GM23248 (cell line): ENCODE results near the gene TBC1D8.

Source experiments
- EZH2 ChIP-seq: fragments of 200-600 bp; sonication (generic); IDR thresholded peaks from 2 replicates; pipeline ENCODE4 v1.6.1; 2018; ENCODE audit warnings: antibody characterized with exemption, mild to moderate bottlenecking; ENCODE audit not compliant: insufficient read depth, poor library complexity, severe bottlenecking
- EZH2phosphoT487 ChIP-seq: fragments of 200-600 bp; sonication (generic); IDR thresholded peaks from 2 replicates; pipeline ENCODE4 v1.6.1; 2018; ENCODE audit warnings: antibody characterized with exemption, moderate library complexity, mild to moderate bottlenecking, low read depth; ENCODE audit not compliant: insufficient read depth

DNA sequence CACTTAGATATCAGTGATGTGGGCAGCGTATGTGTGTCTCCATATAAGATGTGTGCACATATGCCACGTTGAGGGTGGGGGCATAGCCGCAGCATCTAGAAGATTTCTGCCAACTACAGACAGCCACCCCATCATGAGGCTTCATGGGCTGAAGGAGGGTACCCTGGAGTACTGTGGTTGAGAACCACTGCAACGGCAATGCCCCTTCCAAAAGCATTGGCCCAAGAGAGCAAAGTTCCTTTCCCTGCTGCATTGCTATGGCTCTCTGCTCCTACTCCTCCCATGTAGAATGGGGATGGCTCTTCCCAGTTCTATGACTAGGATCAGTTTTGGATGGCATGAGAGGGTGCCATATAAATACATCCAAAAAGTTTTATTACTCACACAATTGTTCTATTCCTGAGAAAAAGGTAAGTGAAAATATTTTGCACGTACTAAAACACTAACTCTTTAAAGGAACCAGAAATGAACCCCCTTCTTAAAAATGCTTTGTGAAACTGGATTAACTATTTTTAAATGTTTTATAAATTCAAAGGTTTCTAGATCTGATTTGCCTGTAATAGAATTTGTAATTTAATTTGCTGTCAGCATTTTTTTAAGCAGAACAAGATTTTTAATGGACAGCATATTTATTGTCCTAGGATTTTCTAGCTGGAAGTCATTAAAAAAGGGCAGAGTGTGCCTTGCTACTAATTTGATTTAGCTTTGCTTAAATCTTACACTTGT, 153.5 kb downstream of the TBC1D8 start:
- no peak for TF ChIP-seq EZH2
- no peak for TF ChIP-seq EZH2phosphoT487
